ENCODE measurements around the gene CPEB1.

Gene CPEB1

DNA sequence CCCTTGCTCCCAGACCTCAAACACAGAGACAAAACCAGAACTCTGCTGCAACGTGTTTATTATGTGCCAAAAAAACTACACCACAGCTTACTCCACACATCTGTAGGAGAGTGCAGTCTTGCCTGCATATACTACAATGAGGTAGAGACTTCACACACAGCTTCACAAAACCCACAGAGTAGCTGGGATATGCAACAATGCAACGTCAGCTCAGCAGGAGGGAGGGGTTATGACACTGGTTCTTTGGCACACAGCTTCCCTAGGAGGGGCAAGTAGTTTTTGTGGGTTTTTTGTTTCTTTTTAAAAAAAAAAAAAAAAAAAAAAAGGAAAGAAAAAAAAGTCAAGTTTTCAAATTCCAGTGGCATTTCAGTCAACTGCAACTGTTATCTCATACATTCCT lies 104.0 kb downstream of the CPEB1 start:
- TF ChIP-seq, protein P1, sequence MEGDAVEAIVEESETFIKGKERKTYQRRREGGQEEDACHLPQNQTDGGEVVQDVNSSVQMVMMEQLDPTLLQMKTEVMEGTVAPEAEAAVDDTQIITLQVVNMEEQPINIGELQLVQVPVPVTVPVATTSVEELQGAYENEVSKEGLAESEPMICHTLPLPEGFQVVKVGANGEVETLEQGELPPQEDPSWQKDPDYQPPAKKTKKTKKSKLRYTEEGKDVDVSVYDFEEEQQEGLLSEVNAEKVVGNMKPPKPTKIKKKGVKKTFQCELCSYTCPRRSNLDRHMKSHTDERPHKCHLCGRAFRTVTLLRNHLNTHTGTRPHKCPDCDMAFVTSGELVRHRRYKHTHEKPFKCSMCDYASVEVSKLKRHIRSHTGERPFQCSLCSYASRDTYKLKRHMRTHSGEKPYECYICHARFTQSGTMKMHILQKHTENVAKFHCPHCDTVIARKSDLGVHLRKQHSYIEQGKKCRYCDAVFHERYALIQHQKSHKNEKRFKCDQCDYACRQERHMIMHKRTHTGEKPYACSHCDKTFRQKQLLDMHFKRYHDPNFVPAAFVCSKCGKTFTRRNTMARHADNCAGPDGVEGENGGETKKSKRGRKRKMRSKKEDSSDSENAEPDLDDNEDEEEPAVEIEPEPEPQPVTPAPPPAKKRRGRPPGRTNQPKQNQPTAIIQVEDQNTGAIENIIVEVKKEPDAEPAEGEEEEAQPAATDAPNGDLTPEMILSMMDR (IDR thresholded peaks at IDR 0.05; ENCODE audit: insufficient read depth, low read depth, low read length, missing control alignments) = no peak
- no peak for DNase-seq (ENCODE audit: low read depth)
- H3K4me3 ChIP-seq (ENCODE audit: low read length) = no peak overlapping the region

DNA sequence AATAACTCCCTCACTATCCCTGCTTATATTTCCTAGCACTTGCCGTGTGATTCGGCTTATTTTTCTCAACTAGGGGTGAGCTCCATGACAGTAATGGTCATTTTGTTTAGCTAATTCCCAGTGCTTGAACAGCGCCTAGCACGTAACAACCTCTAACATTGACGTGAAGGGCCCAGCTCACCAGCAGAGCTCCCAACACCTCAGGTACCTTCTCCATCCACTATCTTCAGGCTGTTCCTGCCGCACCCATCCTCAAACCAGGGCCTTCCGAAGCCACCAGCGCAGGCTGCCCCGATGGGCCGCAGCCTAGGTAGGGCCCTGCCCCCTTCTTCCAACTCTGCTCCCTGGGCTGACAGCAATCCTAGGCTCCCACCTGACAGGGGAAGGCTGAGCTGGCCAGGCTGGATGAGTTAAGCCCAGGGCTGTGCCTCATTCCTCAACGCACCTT lies 106.2 kb downstream of the CPEB1 start:
- TF ChIP-seq, protein P1 (IDR thresholded peaks at IDR 0.05; ENCODE audit: insufficient read depth, low read depth, low read length, missing control alignments) = no peak
- DNase-seq (ENCODE audit: low read depth) = peak; percentile 54
- H3K4me3 ChIP-seq (ENCODE audit: low read length) = peak overlapping the region; percentile 100

DNA sequence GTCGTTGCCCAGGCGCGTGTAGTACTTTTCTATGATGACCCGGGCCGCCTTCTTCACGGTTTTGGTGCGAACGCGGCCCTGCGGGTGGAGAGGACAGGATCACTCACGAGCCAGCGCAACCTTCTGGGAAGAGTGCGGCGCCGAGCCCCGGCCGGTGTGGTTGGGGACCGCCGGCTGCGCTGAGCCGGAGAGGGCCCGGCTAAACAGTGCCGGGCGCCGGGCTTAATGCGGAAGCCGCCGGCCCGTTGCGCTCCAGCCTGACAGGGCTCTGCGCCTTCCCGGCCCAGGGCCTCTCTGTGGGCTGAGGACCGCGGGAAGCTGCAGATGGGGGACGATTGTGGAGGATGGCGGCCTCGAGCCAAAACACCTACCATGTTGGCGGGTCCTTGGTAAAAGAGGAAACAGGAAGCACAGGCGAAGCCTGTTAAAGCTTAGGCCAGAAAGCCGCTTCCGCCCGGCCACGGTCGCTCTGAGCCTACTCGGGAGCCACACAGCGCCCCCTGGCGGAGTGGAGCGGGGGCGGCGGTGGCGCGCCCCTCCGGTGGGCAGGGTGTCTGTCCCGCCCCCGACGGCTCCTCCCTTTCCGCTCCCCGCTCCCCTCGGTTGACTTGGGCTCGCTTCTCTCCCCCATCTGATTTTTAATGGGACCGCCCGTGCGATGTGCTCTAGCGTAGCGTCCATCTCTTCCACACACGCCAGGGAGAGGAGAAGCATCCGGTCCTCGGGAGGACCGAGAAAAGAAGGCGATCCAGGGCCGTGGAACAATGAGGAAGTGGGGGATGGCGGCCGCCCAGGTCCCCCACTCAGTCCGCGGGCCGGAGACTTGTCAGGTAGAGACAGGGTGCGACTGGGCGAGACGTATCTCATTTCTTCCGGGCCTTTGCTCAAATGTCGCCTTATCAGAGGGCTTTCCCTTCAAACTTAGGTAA lies 106.8 kb downstream of the CPEB1 start, which contains the start of gene RPS17:
Gene RPS17 (minus strand): TSS at position 403 of the 929 bp plus-strand sequence. CDS start 29 bp downstream, at position 374.
- H3K4me3 ChIP-seq (ENCODE audit: low read length) = peak within 1 kb of the TSS; percentile 100
- TF ChIP-seq, protein P1 (IDR thresholded peaks at IDR 0.05; ENCODE audit: insufficient read depth, low read depth, low read length, missing control alignments) = peak; percentile 74
- DNase-seq (ENCODE audit: low read depth) = peak; percentile 96

DNA sequence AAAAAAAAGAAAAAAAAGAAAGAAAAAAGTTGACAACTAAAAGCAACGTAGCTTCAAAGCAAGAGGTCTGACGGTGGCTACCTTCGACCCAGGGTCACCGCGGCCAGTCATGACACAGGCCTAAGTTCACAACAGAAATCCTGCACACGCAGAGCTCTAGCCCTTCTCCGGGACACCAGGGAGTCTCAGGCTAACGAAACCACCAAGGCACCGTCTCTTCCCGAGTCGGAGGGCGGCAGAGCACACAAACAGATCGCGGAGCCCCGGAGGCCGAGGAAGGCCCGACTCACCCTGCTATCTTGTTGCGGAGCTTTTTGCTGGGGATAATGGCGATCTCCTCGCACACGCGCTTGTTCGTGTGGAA lies 107.5 kb downstream of the CPEB1 start:
- TF ChIP-seq, protein P1 (IDR thresholded peaks at IDR 0.05; ENCODE audit: insufficient read depth, low read depth, low read length, missing control alignments) = no peak
- H3K4me3 ChIP-seq (ENCODE audit: low read length) = peak overlapping the region; percentile 100
- DNase-seq (ENCODE audit: low read depth) = no peak

DNA sequence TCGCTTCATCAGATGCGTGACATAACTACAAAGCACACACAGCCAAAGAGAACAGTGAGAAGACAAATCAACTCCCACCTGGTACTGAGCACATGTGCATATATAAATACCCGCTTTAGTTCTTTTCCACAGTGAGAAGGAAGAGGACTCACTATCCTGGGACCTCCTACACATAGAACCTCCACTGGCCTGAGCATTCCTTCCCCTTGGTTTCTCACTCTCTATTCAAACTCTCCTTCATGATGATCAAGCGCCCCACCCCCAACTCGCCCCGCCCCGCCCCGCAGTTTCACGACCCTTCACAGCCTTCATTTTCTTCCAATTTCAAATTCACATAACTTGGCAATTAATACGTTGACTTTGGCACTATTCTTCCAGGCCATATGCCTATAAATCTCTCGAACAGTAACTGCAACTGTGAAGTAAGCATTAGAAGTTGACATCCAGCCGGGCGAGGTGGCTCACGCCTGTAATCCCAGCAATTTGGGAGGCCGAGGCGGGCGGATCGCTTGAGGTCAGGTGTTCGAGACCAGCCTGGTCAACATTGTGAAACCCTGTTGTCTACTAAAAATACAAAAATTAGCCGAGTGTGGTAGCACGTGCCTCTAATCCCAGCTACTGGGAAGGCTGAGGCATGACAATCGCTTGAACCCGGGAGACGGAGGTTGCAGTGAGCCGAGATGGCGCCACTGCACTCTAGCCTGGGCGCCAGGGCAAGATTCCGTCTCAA lies 108.0 kb downstream of the CPEB1 start:
- TF ChIP-seq, protein P1 (IDR thresholded peaks at IDR 0.05; ENCODE audit: insufficient read depth, low read depth, low read length, missing control alignments) = no peak
- peak overlapping the region; percentile 100 for H3K4me3 ChIP-seq (ENCODE audit: low read length)
- DNase-seq (ENCODE audit: low read depth) = no peak

DNA sequence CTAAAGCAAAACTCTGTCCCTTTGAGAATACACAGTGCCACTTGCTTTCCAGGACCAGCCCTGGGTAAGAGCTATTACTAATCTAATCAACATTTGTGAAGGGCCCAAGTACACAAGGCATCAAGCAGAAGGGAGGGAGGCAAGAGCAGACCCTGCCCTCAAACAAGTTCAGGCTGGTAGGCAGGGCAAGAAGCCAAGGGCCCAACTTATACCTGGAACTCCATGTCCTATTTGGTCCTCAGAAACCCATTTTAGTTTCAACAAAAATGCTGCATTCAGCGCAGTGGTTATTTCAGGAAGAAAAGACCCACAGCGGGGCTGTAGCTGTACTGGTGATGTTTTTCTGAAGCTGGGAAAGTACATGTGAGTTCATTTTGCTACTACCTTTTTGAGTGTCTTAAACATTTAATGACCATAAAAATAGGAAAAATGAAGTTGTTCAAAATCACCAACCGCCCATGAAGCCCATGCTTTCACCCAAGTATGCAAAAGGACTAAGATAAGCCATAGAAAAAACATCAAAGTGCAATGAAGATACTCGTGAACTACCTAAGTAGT lies 109.7 kb downstream of the CPEB1 start:
- DNase-seq (ENCODE audit: low read depth) = peak; percentile 56
- TF ChIP-seq, protein P1 (IDR thresholded peaks at IDR 0.05; ENCODE audit: insufficient read depth, low read depth, low read length, missing control alignments) = no peak
- peak overlapping the region; percentile 100 for H3K4me3 ChIP-seq (ENCODE audit: low read length)

Measured in epithelial cell of esophagus (primary cell).